UCSD-AML1 (cell line): Measurements from ENCODE around the gene FAM9C.

ENCODE experiments used
- DNase-seq: peaks from one replicate; lab custom pipeline; 2025; ENCODE audit not compliant: unreplicated experiment; lab: John Stamatoyannopoulos, UW

FAM9C gene

GRCh38 chrX:13008851-13009250 is 35.6 kb downstream of the FAM9C start:
- no peak for DNase-seq

DNA sequence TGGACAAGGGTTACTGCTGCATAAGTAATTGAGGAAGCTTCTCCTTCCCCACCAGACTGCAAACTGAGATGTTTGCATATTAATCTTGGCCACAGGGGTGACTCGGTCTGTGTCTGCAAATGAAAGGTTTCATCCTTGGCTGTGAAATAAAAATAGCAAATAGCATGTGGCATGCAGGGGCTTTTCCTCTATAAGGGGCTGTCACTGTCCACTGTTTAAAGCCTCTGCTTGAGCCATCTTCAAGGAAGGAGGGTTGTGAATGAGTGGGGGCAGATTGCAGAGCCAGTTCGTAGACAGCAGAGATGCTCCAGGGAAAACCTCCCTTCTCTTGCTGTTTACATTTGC is 36.3 kb downstream of the FAM9C start:
- no peak for DNase-seq

DNA sequence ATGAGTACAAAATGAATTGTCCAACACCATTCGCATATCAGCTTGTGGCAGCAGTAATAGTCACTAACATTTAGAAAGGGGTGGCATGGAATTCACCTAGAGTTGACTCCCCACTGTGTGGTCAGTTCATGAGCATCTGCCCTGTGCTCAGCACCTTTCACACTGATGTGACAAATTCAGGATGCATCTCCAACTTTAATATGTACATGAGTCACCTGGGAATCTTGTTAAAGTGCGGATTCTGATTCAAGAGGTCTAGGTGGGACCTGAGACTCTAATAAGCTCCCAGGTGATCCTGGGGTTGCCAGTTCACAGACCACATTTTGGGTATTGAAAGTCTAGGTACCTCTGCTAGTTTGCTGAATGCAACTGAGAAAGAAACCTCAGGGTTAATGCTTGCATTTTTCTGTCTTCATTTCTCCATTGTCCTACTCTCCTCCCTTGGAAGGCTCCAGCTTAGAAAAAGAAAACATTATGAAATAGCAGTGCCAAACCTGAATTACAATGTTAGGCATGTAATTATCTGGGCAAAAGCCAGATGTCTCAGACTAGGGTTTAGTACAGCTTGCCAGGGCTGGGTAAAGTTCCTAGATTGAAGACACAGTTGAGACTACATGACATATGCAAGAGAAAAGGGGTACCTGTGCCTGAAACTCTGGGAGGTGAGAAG is 36.8 kb downstream of the FAM9C start:
- DNase-seq, result no peak

DNA sequence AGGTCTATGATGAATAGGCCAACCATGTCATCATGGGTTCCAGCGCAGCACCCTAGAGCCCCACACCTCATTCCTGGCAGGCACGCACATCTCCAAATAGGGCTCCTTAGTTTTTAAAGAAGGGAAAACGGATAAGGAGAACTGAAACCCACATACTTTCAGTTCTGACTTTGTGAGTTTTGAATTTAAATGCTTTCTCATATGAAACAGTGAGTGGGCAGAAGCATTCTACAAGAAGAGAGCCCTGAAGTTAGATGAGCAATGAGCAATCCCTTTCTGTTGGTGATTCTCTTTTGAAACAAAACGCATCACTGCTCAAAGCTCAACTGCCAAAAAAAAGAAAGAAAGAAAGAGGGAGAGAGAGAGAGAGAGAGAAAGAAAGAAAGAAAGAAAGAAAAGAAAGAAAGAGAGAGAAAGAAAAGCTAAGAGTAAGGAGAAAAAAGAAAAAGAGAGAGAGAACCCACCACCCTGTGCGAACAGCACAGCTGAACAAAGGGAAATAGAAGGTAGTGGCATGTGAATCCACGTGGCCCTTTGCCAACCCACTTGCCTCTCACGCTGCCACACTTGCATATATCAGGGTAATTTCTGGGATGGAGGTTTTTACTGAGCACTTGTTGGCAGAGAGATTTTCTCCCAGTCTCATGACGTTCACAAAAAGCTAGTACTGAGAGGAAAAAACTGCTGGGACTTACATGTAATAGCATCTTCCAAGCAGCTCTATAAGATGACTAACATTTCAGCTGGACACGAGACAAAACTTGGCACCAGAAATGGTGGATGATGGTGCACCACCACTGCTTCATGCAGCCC is 38.6 kb downstream of the FAM9C start:
- no peak for DNase-seq

- no peak for DNase-seq
Measured at GRCh38 chrX:13001961-13002671, 42.3 kb downstream of the FAM9C start.

- no peak for DNase-seq
Measured at GRCh38 chrX:13001097-13001496, 43.3 kb downstream of the FAM9C start.

DNA sequence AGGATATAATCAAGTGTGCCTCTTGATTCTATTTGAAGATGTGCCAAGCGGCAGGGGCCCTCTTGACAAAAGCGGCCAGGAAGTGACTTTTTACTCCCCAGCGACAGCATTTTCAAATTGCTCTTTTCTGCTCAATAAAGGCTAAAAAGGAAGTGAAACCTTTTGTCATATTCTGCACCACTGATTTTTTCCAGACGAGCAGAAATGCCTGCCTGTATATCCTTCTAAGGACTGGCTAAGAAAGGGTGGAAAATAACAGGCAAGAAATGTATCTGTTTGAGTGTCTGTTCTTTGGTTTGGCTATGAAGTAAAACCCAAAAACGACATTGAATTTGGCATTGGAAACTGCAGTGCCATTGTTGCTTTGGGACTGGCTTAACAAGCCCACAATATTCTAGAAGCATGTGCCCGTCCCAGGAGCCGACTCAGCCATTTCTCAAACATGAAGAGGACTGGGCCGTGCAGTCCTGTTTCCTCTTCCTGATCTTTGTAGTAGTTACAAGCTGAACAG is 44.1 kb downstream of the FAM9C start:
- no peak for DNase-seq

DNA sequence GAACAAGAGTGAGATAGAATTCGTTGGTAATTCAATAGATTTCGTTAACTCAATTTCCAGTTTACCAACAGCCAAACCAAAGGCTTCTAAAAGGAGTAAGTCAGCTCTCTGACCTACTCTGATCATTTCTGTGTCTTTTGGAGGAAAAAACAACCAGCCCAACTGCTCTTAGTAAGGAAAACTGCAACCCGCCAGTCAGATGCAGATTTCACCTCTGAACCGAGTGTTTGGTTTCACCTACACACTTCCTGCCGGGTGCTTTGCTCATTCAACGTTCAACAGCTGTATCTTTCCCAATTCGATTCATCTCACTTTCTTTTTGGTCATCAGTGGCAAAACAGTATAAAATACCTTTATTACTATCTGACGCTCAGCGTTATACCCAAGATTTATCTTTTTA is 45.0 kb downstream of the FAM9C start:
- no peak for DNase-seq

- DNase-seq, result no peak
Measured at GRCh38 chrX:12997906-12998687, 46.3 kb downstream of the FAM9C start.

- no peak for DNase-seq
Measured at GRCh38 chrX:12996934-12997435, 47.4 kb downstream of the FAM9C start.

DNA sequence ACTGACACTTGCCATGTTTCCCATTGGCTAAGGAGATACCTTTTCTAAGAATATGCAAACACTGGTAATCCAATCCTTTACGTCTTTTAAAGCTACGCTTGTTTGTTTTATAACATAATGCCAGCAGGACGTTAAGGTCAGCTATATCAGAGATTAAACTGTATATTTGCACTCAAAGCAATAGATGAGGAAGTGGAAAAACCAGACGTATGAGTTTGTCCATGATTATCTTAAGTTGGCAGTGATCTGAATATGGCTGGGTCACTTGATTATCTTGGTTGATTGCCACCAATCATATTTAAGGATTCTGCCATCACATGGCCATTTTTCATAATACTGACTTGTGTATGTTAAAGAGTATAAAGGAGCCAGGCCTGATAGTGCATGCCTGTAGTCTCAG is 50.1 kb downstream of the FAM9C start:
- no peak for DNase-seq

DNA sequence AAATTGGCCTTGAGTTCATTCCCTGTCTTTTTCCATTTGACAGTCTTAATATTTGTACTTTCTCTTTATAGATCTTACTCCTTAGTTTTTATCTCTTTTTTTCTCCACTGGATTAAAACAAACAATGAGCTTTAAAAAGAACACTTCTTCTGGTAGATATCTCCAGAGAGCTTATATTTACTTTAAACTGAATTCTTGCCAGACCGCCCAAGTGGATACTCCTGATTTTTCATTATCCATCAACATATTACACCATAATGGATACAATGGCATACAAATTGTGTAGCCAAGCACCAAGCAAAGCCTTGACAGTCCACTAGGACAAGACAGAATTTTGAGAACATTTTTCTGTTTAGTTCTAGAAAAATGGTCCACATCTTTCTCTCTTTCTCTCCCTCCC is 50.6 kb downstream of the FAM9C start:
- DNase-seq, result no peak

DNA sequence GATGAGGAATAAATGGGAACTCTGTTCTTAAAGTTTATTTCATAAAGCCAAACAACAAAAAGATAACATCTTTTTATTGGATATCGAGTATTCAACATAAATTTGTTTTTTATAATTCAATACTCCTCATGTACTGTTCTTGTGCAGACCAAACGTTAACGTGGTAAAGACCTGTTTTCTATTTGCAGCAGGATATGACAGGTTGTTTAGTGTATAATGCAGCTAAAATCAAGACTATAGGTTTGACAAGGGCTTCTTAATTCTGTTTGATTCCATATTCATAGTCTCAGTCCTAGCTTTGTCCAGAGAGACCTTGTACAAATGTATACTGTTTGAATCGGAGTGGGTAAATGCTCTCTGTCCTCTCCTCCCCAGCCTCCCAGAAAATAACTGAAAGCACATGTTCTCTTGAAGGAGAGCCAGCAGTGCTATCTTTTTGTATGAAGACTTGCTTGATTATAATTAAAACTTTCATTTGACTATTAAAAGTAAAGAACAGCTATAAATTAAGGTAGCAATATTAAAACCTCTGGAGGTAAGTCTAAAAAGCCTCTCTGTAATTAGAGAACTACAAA is 51.8 kb downstream of the FAM9C start:
- no peak for DNase-seq

- no peak for DNase-seq
Measured at GRCh38 chrX:12991575-12991974, 52.8 kb downstream of the FAM9C start.

- DNase-seq, result no peak
Measured at GRCh38 chrX:12989461-12989860, 55.0 kb downstream of the FAM9C start.

- DNase-seq, result no peak
Measured at GRCh38 chrX:12988797-12989196, 55.6 kb downstream of the FAM9C start.

GRCh38 chrX:12987900-12988594 is 56.4 kb downstream of the FAM9C start:
- no peak for DNase-seq

DNA sequence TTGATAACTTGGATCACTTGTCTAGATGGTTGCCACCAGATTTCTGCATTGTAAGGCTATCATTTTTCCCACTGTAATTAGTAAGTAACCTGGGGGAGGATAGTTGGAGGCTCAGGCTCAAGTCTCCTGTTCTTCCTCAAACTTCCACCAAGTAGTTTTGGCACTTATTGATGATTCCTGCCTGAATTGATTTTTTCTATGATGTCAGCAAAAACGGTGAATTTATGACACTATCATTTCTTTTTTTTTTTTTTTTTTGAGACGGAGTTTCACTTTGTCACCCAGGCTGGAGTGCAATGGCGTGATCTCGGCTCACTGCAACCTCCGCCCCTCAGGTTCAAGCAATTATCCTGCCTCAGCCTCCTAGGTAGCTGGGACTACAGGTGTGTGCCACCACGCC is 57.1 kb downstream of the FAM9C start:
- DNase-seq, result no peak

DNA sequence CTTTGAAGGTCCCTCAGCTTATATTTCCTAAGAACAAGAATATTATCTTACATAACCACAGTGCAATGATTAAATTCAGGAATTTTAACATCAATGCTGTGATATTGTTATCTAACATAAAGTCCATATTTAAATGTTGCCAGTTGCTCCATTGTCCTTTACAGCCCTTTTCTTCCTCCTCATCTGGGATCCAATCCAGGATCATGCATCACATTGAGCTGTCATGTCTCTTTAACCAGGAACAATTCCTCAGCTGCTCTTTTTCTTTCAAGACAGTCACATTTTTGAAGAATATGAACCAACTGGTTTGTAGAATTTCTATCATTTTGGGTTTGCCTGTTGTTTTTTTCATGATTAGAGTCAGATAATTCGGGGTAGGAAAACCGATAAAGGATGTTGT is 57.5 kb downstream of the FAM9C start:
- no peak for DNase-seq

DNA sequence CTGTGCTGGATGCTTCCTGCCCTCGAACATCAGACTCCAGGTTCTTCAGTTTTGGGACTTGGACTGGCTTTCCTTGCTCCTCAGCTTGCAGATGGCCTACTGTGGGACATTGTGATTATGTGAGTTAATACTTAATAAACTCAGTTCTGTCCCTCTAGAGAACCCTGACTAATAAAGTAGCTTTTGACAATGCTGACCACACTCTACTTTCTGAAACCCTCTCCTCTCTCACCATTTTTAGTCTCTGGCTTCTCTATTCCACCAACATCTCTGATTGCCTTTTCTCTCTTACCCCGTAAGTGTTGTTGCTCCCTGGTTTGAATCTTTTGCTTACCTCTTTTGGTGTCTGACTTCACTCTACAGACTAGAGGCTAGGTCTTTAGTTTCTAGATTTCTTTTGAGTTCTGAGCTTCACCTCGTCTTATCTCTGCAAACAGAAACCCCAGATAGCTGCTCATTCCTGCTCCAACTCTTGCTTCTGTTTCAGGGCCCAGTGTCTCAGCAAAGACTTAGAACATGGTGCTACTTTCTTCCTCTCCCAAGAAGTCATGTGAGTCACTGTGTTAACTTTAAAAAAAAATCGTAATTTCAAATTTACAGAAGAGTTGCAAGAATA is 58.1 kb downstream of the FAM9C start:
- DNase-seq, result no peak
